ENCODE data around the gene HM13. TPM values are rescaled to one million over a fixed set of nuclear protein-coding genes. Genes with fewer than 3 reads are reported as not detected.

Gene HM13
- total and polyA plus RNA-seq, 2 experiments from 2014 or later, result 126 to 150 TPM

DNA sequence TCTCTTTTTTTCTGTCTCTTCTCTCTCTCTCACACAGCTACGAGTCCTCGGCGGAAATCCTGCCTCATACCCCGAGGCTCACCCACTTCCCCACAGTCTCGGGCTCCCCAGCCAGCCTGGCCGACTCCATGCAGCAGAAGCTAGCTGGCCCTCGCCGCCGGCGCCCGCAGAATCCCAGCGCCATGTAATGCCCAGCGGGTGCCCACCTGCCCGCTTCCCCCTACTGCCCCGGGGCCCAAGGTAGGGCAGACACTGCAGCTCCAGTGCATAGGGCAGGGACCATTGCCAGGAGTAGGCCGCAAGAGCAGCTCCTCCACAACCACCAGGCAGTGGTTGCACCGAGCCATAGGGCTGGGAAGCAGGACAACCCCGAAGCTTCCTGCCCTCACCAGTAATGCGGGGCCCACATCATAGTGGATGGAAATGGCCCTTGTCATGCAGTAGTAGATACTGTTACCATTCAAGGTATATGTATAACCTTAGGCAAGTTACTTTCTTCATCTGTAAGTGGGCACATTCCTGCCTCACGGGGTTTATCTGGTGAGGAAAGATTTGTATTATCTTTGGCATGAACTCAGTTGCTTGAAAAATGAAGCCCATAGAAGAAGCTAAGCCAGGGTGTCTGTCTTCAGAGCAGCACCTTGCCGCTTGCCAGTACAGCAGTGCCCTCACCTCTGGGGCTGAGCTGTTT lies 53.9 kb downstream of the HM13 start:
- ATAC-seq, result no peak
- H3K36me3 Mint-ChIP-seq (ENCODE audit: low read depth), result peaks cover 64% of the 10 kb centered on the region
- peak overlapping the region; percentile 82; the same call in 1 of the 2 replicates for H3K27ac Mint-ChIP-seq
- H3K4me1 Mint-ChIP-seq, result peaks cover 57% of the 10 kb centered on the region
- no peaks in the 10 kb centered on the region for H3K9me2 ChIP-seq (ENCODE audit: insufficient read depth)
- TF ChIP-seq POLR2AphosphoS5 (IDR thresholded peaks at IDR 0.05; ENCODE audit: low read depth) (no peak), NANOG (IDR thresholded peaks at IDR 0.05; ENCODE audit: borderline replicate concordance) (no peak), ZNF114 (CRISPR knock-in tag; IDR thresholded peaks at IDR 0.05) (no peak), STAT1 (IDR thresholded peaks at IDR 0.05; ENCODE audit: unreplicated experiment) (no peak), EZH2phosphoT487 (IDR thresholded peaks at IDR 0.05; ENCODE audit: unreplicated experiment) (no peak), CREB1 (CRISPR knock-in tag; IDR thresholded peaks at IDR 0.05; ENCODE audit: low read depth) (no peak), JUNB (IDR thresholded peaks at IDR 0.05; ENCODE audit: unreplicated experiment) (no peak), EZH2 (IDR thresholded peaks at IDR 0.05; ENCODE audit: low read depth, unreplicated experiment) (no peak), ZNF331 (CRISPR knock-in tag; IDR thresholded peaks at IDR 0.05; ENCODE audit: low read depth) (no peak)
- TF ChIP-seq, protein P1, sequence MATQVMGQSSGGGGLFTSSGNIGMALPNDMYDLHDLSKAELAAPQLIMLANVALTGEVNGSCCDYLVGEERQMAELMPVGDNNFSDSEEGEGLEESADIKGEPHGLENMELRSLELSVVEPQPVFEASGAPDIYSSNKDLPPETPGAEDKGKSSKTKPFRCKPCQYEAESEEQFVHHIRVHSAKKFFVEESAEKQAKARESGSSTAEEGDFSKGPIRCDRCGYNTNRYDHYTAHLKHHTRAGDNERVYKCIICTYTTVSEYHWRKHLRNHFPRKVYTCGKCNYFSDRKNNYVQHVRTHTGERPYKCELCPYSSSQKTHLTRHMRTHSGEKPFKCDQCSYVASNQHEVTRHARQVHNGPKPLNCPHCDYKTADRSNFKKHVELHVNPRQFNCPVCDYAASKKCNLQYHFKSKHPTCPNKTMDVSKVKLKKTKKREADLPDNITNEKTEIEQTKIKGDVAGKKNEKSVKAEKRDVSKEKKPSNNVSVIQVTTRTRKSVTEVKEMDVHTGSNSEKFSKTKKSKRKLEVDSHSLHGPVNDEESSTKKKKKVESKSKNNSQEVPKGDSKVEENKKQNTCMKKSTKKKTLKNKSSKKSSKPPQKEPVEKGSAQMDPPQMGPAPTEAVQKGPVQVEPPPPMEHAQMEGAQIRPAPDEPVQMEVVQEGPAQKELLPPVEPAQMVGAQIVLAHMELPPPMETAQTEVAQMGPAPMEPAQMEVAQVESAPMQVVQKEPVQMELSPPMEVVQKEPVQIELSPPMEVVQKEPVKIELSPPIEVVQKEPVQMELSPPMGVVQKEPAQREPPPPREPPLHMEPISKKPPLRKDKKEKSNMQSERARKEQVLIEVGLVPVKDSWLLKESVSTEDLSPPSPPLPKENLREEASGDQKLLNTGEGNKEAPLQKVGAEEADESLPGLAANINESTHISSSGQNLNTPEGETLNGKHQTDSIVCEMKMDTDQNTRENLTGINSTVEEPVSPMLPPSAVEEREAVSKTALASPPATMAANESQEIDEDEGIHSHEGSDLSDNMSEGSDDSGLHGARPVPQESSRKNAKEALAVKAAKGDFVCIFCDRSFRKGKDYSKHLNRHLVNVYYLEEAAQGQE (IDR thresholded peaks at IDR 0.05; ENCODE audit: unreplicated experiment), result no peak
- TF ChIP-seq, protein P2, sequence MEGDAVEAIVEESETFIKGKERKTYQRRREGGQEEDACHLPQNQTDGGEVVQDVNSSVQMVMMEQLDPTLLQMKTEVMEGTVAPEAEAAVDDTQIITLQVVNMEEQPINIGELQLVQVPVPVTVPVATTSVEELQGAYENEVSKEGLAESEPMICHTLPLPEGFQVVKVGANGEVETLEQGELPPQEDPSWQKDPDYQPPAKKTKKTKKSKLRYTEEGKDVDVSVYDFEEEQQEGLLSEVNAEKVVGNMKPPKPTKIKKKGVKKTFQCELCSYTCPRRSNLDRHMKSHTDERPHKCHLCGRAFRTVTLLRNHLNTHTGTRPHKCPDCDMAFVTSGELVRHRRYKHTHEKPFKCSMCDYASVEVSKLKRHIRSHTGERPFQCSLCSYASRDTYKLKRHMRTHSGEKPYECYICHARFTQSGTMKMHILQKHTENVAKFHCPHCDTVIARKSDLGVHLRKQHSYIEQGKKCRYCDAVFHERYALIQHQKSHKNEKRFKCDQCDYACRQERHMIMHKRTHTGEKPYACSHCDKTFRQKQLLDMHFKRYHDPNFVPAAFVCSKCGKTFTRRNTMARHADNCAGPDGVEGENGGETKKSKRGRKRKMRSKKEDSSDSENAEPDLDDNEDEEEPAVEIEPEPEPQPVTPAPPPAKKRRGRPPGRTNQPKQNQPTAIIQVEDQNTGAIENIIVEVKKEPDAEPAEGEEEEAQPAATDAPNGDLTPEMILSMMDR (conservative IDR thresholded peaks at IDR 0.05; ENCODE audit: low read depth in 2 of 2), result no peak
- TF ChIP-seq, protein P3, sequence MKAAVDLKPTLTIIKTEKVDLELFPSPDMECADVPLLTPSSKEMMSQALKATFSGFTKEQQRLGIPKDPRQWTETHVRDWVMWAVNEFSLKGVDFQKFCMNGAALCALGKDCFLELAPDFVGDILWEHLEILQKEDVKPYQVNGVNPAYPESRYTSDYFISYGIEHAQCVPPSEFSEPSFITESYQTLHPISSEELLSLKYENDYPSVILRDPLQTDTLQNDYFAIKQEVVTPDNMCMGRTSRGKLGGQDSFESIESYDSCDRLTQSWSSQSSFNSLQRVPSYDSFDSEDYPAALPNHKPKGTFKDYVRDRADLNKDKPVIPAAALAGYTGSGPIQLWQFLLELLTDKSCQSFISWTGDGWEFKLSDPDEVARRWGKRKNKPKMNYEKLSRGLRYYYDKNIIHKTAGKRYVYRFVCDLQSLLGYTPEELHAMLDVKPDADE (IDR thresholded peaks at IDR 0.05), result no peak
- TF ChIP-seq, protein P4, sequence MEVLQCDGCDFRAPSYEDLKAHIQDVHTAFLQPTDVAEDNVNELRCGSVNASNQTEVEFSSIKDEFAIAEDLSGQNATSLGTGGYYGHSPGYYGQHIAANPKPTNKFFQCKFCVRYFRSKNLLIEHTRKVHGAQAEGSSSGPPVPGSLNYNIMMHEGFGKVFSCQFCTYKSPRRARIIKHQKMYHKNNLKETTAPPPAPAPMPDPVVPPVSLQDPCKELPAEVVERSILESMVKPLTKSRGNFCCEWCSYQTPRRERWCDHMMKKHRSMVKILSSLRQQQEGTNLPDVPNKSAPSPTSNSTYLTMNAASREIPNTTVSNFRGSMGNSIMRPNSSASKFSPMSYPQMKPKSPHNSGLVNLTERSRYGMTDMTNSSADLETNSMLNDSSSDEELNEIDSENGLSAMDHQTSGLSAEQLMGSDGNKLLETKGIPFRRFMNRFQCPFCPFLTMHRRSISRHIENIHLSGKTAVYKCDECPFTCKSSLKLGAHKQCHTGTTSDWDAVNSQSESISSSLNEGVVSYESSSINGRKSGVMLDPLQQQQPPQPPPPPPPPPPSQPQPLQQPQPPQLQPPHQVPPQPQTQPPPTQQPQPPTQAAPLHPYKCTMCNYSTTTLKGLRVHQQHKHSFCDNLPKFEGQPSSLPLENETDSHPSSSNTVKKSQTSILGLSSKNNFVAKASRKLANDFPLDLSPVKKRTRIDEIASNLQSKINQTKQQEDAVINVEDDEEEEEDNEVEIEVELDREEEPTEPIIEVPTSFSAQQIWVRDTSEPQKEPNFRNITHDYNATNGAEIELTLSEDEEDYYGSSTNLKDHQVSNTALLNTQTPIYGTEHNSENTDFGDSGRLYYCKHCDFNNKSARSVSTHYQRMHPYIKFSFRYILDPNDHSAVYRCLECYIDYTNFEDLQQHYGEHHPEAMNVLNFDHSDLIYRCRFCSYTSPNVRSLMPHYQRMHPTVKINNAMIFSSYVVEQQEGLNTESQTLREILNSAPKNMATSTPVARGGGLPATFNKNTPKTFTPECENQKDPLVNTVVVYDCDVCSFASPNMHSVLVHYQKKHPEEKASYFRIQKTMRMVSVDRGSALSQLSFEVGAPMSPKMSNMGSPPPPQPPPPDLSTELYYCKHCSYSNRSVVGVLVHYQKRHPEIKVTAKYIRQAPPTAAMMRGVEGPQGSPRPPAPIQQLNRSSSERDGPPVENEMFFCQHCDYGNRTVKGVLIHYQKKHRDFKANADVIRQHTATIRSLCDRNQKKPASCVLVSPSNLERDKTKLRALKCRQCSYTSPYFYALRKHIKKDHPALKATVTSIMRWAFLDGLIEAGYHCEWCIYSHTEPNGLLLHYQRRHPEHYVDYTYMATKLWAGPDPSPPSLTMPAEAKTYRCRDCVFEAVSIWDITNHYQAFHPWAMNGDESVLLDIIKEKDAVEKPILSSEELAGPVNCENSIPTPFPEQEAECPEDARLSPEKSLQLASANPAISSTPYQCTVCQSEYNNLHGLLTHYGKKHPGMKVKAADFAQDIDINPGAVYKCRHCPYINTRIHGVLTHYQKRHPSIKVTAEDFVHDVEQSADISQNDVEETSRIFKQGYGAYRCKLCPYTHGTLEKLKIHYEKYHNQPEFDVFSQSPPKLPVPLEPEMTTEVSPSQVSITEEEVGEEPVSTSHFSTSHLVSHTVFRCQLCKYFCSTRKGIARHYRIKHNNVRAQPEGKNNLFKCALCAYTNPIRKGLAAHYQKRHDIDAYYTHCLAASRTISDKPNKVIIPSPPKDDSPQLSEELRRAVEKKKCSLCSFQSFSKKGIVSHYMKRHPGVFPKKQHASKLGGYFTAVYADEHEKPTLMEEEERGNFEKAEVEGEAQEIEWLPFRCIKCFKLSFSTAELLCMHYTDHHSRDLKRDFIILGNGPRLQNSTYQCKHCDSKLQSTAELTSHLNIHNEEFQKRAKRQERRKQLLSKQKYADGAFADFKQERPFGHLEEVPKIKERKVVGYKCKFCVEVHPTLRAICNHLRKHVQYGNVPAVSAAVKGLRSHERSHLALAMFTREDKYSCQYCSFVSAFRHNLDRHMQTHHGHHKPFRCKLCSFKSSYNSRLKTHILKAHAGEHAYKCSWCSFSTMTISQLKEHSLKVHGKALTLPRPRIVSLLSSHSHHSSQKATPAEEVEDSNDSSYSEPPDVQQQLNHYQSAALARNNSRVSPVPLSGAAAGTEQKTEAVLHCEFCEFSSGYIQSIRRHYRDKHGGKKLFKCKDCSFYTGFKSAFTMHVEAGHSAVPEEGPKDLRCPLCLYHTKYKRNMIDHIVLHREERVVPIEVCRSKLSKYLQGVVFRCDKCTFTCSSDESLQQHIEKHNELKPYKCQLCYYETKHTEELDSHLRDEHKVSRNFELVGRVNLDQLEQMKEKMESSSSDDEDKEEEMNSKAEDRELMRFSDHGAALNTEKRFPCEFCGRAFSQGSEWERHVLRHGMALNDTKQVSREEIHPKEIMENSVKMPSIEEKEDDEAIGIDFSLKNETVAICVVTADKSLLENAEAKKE (CRISPR knock-in tag; IDR thresholded peaks at IDR 0.05), result no peak
- H3K4me2 ChIP-seq, result peak overlapping the region; percentile 72
- H3F3A ChIP-seq (replicated peaks; ENCODE audit: low read depth), result peaks cover 86% of the 10 kb centered on the region
- no peaks in the 10 kb centered on the region for H3K27me3 ChIP-seq (ENCODE audit: insufficient read depth)
- H3K36me3 ChIP-seq (ENCODE audit: insufficient read depth), result peaks cover 24% of the 10 kb centered on the region
- H3K4me3 Mint-ChIP-seq, result no peak overlapping the region
- H3K27me3 Mint-ChIP-seq (ENCODE audit: insufficient read depth, low read depth, poor library complexity), result peaks cover 60% of the 10 kb centered on the region
- H2AFZ ChIP-seq, result no peak overlapping the region
- peaks cover 7% of the 10 kb centered on the region; the same call in 2 of the 3 replicates for H3K9me3 Mint-ChIP-seq
- no peak overlapping the region for H3K4me3 ChIP-seq
- H3K27ac ChIP-seq (ENCODE audit: low read depth), result peak overlapping the region; percentile 77
- no peaks in the 10 kb centered on the region for H3K79me2 ChIP-seq (replicated peaks; ENCODE audit: insufficient read depth)
- peaks cover 33% of the 10 kb centered on the region for H4K20me1 ChIP-seq (replicated peaks; ENCODE audit: insufficient read depth)
- peaks cover 68% of the 10 kb centered on the region for H3K4me1 ChIP-seq (ENCODE audit: insufficient read depth)
- no peak for DNase-seq (ENCODE audit: low spot score)

Measured in GM23338 (cell line).